GM18867 (cell line): ENCODE data around the gene DCP1B.
A peak's percentile ranks its signal among the peaks of the same experiment; 100 is the strongest.

Experiments used
- ATAC-seq: cut with Tn5 transposase; IDR thresholded peaks from one replicate; pipeline ENCODE4 v1.9.1; 2021; ENCODE audit warnings: mild to moderate bottlenecking, moderate library complexity; ENCODE audit not compliant: unreplicated experiment

DCP1B gene

GRCh38 chr12:2017546-2018337 lies 13.5 kb upstream of the DCP1B start:
- no peak for ATAC-seq

DNA sequence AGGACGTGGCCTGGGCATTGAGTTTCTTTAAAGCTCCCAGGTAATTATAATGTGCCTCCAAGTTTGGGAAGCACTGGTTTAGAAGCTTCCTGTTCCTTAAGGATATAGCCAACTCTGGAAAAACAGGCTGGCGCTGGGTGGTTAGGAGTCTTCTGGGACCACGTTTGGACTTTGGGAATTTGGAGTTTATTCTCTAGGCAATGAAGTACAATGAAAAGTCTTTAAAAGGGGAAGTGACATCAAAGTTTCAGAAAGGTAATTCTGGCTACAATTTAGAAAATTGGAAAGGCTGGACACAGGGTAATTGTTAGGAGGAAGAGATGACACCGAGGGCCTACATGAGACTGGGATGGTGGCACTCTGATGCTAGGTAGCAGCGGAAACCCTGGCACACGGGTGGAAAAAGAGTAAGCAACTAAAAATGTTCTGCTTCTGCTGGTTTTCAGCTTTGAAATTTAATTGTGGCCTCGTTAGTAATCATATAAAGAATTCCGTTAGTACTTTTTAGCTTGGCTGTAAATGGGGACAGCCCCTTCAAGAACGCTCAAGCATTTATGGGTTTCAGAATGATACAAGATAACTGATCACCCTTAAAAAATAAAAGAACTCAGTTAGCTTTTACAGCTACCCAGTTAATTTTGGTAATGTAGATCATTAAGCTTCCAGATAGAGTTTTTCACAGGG lies 12.7 kb upstream of the DCP1B start:
- ATAC-seq: no peak

DNA sequence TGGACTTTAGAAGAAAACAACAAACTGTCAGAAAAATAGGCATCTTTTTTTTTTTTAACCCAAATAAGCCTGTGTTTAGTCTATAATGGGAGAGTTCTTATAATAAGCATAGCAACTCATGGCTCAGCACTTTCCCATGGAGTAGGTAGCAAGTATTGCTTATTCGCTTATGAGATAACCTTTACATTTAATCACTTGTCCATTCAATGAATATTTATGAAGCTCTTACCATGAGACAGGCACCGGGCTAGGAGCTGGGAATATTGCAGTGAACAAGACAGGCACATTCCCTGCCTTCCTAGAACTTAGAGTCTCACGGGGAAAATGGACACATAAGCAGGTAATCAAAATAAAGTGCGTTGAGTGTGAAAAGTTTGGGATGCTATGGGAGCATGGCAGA lies 10.0 kb upstream of the DCP1B start:
- ATAC-seq: no peak

- no peak for ATAC-seq
Measured at GRCh38 chr12:2013527-2014223, 9.4 kb upstream of the DCP1B start.

GRCh38 chr12:2013086-2013485 lies 8.8 kb upstream of the DCP1B start:
- ATAC-seq: no peak

- no peak for ATAC-seq
Measured at GRCh38 chr12:2011643-2012607, 7.7 kb upstream of the DCP1B start.

DNA sequence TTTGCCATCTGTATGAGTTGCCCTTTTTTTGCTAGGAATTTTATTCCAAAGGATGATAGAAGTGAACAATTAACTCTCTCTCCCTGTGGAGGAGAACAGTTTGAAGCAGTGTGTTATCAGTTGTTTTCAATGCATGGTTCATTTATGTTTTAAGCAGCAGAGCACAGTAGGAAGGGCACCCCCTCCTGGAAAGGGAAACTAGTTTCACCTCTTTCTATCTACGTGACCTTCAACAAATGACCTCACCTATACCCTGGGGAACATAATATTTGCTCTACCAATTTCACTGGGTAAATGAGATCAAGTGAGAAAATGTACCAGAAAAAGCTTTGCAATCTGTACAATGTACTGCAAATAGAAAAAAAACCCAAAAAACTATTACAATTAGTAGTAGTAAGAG lies 5.4 kb upstream of the DCP1B start:
- ATAC-seq: no peak

GRCh38 chr12:2008677-2009076 lies 4.4 kb upstream of the DCP1B start:
- ATAC-seq: no peak

DNA sequence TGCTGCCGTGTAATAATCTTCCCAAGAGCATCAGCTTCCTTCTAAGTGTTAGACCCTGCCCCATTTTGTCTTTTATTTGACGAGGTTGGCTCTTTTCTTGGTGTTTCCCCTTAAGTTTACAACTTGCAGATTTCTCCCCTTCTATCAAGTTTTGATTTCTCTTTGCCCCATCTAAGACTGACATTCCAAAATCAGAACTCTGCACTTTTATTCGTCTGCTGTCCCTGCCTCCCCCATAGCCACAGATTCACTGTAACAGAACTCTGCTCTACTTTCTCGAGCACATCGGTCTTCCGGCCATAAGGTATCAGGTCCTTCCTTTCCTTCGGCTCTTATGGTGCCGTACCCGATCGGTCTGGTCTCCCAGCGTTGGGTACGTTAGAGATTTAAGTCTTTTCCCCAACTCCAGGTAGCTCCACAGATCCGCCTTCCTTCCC lies 563 bp downstream of the DCP1B start:
- peak; percentile 13 for ATAC-seq

- no peak for ATAC-seq
Measured at GRCh38 chr12:1995205-1995896, 8.9 kb downstream of the DCP1B start.

DNA sequence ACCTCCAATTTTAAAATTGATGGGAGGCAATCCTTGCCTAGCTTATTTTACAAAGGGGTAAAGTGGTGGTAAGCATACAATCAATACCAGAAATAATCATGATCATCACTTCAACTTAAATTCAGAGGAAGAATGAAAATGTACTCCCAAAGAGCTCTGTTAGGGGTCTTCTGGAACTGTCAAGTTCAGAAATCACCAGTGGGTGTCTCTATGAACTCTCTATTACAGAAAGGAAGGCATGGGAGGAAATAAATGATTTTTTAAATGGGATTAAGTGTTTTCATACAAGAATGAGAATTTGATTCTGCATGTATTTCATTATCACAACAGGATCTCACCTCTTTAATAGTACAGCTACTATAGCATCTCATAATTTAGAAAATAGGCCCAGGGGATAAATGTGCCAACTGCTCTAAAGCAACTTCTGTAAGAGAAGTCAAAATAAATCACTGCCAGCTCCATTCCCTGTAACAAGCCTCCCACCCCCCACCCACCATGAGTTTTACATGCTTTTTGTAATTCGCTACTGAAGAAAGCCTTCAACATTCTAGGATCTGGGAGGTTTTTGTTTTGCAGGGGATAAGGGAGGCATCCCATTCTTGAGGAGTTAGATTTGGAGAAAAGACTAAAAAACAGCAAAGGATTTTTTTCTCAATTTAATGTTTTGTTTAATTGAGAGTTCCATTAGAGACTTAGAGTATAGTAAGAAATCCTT lies 9.7 kb downstream of the DCP1B start:
- ATAC-seq: no peak

- ATAC-seq: no peak
Measured at GRCh38 chr12:1993871-1994371, 10.3 kb downstream of the DCP1B start.

DNA sequence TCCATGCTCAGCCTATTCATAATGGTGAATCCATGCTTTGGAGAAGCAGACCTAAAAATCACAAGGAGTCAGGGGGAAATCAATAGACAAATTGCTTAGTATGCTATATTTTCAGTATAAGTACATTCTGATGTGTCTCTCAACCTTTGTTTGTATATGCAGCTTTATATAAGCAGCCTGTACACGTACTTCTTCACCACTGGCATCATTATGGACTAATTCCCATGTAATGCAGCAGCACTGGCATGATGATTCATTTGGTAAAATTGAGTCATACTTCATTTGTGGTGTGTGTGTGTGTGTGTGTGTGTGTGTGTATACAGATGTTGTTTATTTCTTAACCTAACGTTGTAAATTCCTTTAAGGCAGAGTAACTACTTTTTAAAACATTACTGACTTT lies 10.9 kb downstream of the DCP1B start:
- ATAC-seq: no peak

DNA sequence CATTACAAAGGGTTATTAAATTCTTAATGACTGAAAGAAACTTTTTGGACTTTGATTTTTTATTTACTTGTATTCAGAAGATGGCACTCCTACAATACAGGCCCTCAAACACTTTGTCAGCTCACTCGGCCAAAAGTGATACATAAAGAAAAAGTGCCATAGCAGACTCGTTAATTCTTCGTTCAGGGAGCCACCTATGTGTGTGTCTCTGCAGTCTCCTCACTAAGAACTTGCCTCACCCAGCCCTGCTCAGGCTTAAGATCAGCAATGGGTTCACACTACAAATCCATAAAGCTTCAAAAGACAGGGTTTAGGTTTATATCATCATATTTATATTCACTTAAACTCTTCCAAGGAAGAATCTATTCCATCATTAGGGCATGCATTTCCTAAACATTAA lies 11.5 kb downstream of the DCP1B start:
- ATAC-seq: no peak

DNA sequence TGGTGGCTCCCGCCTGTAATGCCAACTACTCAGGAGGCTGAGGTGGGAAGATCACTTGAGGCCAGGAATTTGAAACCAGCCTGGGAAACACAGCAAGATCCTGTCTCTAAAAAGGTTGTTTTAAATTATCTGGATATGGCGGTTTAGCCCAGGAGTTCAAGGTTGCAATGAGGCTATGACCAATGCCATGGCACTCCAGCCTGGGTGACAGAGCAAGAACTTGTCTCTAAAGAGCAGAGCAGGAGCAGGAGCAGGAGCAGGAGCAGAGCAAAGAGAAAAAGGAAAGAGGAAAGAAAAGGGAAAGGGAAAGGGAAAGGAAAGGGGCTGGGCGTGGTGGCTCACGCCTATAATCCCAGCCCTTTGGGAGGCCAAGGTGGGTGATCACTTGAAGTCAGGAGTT lies 15.1 kb downstream of the DCP1B start:
- no peak for ATAC-seq

GRCh38 chr12:1984759-1985158 lies 19.5 kb downstream of the DCP1B start:
- ATAC-seq: no peak

DNA sequence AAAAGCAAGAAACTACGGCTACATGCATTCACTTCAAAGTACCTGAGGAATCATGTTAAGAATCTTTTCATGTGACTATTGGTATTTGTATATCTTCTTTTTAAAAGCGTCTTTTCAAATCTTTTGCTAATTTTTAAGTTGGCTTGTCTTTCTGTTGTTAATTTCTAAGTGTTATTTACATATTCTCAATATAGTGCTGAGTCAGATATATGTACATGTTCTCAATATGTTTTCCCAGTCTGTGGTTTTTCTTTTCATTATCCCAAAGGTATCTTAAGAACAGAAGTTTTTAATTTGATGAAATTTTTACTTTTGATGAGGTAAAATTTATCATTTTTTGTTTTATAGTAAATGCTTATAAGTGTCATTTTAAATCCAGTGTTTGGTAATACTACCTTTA lies 24.0 kb downstream of the DCP1B start:
- no peak for ATAC-seq

DNA sequence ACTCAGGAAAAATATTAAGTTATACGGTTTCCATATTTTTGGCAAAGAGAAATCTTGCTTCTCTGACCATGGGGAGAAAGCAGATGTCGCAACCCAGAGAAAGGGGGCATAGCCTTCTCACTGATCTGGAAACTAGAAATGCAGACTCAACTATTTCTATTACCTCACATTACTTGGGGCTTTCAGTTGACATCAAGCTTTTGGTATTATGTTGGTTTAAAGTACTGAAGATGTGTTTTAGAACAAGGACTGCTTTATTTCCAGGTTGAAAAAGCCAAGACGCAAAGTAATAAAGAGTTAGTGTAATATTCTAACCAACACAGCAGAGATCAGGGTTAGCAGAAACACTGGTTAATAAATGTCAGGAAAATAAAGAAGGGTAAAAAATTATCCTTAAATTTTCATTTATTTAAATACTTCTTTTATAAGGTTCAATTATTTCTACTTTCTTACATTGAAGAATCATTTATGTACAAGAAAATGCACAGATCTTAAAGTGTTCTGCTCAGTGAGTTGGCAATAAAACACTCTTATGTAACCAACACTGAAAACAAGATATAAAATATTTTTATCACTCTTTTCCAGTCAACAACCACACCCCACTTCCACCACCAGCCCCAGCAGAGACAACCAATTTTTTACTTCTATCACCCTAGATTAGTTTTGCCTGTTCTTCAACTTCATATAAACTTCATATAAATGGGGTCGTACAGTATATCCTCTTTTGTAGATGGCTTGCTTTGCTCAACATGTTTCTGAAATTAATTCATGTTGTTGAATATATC lies 26.0 kb downstream of the DCP1B start:
- no peak for ATAC-seq

- no peak for ATAC-seq
Measured at GRCh38 chr12:1977588-1977987, 26.7 kb downstream of the DCP1B start.
